ENCODE results near the gene GBP7.

DNA sequence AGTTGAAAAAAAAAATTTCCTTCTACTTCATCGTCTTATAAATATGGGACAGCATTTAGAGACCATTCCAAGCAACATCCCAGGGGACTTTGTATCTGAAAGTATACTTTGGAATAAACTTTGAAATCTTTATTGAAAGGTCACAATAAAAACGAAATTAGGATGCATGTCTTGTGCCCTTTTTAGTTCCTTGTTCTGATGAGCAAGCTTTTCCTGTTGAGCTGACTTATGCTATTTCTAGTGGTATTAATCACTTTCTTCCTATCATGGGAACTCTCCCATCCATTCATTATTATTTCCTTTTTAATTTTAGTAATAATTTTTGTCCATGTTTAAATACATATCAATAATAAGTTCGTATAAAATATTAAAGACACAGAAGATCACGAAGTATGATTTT, 45.9 kb downstream of the GBP7 start:
- TF ChIP-seq, protein P1, sequence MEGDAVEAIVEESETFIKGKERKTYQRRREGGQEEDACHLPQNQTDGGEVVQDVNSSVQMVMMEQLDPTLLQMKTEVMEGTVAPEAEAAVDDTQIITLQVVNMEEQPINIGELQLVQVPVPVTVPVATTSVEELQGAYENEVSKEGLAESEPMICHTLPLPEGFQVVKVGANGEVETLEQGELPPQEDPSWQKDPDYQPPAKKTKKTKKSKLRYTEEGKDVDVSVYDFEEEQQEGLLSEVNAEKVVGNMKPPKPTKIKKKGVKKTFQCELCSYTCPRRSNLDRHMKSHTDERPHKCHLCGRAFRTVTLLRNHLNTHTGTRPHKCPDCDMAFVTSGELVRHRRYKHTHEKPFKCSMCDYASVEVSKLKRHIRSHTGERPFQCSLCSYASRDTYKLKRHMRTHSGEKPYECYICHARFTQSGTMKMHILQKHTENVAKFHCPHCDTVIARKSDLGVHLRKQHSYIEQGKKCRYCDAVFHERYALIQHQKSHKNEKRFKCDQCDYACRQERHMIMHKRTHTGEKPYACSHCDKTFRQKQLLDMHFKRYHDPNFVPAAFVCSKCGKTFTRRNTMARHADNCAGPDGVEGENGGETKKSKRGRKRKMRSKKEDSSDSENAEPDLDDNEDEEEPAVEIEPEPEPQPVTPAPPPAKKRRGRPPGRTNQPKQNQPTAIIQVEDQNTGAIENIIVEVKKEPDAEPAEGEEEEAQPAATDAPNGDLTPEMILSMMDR (IDR thresholded peaks at IDR 0.05) = no peak
- no peak for TF ChIP-seq POLR2A (IDR thresholded peaks at IDR 0.05)

Measured in right lobe of liver (tissue), 4 donors.